Esophagus squamous epithelium (tissue), 5 donors: ENCODE data around the gene ISCA2. TPM values are rescaled to one million over a fixed set of nuclear protein-coding genes. Genes with fewer than 3 reads are reported as not detected.

Source experiments
- DNase-seq: peaks from one replicate; lab custom pipeline; 2025; lab: John Stamatoyannopoulos, UW
- H3K27ac ChIP-seq, 4 donors: fragments of 200-600 bp; sonication (generic); one replicate each; pipeline ENCODE4 v1.5.1; 2016 to 2019; ENCODE audit warnings: mild to moderate bottlenecking in 1 of 4
- H3K27me3 ChIP-seq, 4 donors: fragments of 200-600 bp; sonication (generic); 1 replicate in 3 of 4; 2 replicates in 1 of 4; pipeline versions ENCODE4 v1.5.1 to v1.6.0; 2017 to 2021; ENCODE audit warnings: antibody characterized with exemption in 1 of 4
- H3K36me3 ChIP-seq, 3 donors: fragments of 200-600 bp; sonication (generic); one replicate each; pipeline ENCODE4 v1.5.1; 2016 to 2019
- H3K4me1 ChIP-seq, 3 donors: fragments of 200-600 bp; sonication (generic); one replicate each; pipeline ENCODE4 v1.5.1; 2017 to 2019
- H3K4me3 ChIP-seq, 4 donors: fragments of 200-600 bp; sonication (generic); 1 replicate in 3 of 4; 2 replicates in 1 of 4; pipeline ENCODE4 v1.5.1; 2016 to 2019; ENCODE audit warnings: mild to moderate bottlenecking in 2 of 4, moderate library complexity in 1 of 4
- H3K9me3 ChIP-seq, 3 donors: fragments of 200-600 bp; sonication (generic); one replicate each; pipeline ENCODE4 v1.5.1; 2016 to 2019
- CTCF ChIP-seq, 6 experiments: fragments of 450-650 bp in 4 of 6; fragments of 200-600 bp in 2 of 6; sonication (generic) in 2 of 6; IDR thresholded peaks; one replicate each; pipeline ENCODE4 v1.5.1; 2016 to 2019; ENCODE audit warnings: antibody characterized with exemption in 6 of 6, mild to moderate bottlenecking in 4 of 6, moderate library complexity in 4 of 6
- POLR2A ChIP-seq, 4 donors: fragments of 450-650 bp; IDR thresholded peaks; one replicate each; pipeline ENCODE4 v1.6.1; 2017; ENCODE audit warnings: antibody characterized with exemption in 4 of 4, mild to moderate bottlenecking in 4 of 4, moderate library complexity in 3 of 4
- WGBS, 2 donors: methylation state at CpG; one replicate each; pipeline ENCODE4 v1.1.5; 2018; 5-methylcytosine and 5-hydroxymethylcytosine counted together
- intact Hi-C: fragments of 100-400 bp; cut with DNase I; formaldehyde crosslinking; loops from one replicate; pipeline ENCODE4 v1.15.0; 2022
- total RNA-seq, 4 donors: library from RNA; depleted of rRNA; stranded (reverse); fragments of >200 nt; gene quantifications; one replicate each; pipeline ENCODE4 v1.1.0, GENCODE V29; 2016
- donor health status: DM: yes; HTN: yes; CAD: no.

ISCA2 gene
- total RNA-seq, 4 donors from 2014 or later = 4.6 to 15.1 (median 6.2) TPM

GRCh38 chr14:74475678-74476077 lies 17.9 kb upstream of the ISCA2 start:
- DNase-seq = no peak
- no peak overlapping the region for H3K27ac ChIP-seq
- no peak for TF ChIP-seq CTCF (IDR thresholded peaks at IDR 0.05)
- no peak overlapping the region for H3K4me3 ChIP-seq
- H3K4me1 ChIP-seq = no peaks in the 10 kb centered on the region
- H3K36me3 ChIP-seq = peaks cover 0 to 80% (median 19%) of the 10 kb centered on the region in 3 donors
- H3K27me3 ChIP-seq = no peaks in the 10 kb centered on the region
- 32 to 39% methylated on average over 3 of the region's 3 CpGs for WGBS, 2 donors
- H3K9me3 ChIP-seq = no peaks in the 10 kb centered on the region
- intact Hi-C loops = loop anchor here (10.0 kb wide), 1 partner anchor 121 kb away; no protein-coding TSS in a partner anchor

- no peak for DNase-seq
- TF ChIP-seq POLR2A (IDR thresholded peaks at IDR 0.05) = no peak
- no peak for TF ChIP-seq CTCF (IDR thresholded peaks at IDR 0.05)
- H3K27ac ChIP-seq = no peak overlapping the region
- no peaks in the 10 kb centered on the region for H3K27me3 ChIP-seq
- H3K4me3 ChIP-seq = no peak overlapping the region
- intact Hi-C loops = loop anchor here (10.0 kb wide), 1 partner anchor 121 kb away; no protein-coding TSS in a partner anchor
- 88 to 91% methylated on average over 1 to 4 of the region's 4 CpGs for WGBS, 2 donors
- H3K4me1 ChIP-seq = no peaks in the 10 kb centered on the region
- H3K36me3 ChIP-seq = peaks cover 0 to 85% (median 23%) of the 10 kb centered on the region in 3 donors
- H3K9me3 ChIP-seq = no peaks in the 10 kb centered on the region
Measured at GRCh38 chr14:74476107-74476506, 17.5 kb upstream of the ISCA2 start.

GRCh38 chr14:74476607-74477006 lies 17.0 kb upstream of the ISCA2 start:
- Histone ChIP-seq H3K4me3 (no peak overlapping the region), H3K4me1 (no peaks in the 10 kb centered on the region), H3K27me3 (no peaks in the 10 kb centered on the region), H3K9me3 (no peaks in the 10 kb centered on the region), H3K27ac (no peak overlapping the region), H3K36me3 (peaks cover 0 to 90% (median 25%) of the 10 kb centered on the region in 3 donors)
- 80 to 84% methylated on average over 3 of the region's 3 CpGs for WGBS, 2 donors
- intact Hi-C loops = loop anchor here (10.0 kb wide), 1 partner anchor 122 kb away; no protein-coding TSS in a partner anchor
- TF ChIP-seq POLR2A (IDR thresholded peaks at IDR 0.05) = no peak
- no peak for TF ChIP-seq CTCF (IDR thresholded peaks at IDR 0.05)
- no peak for DNase-seq

GRCh38 chr14:74478996-74479635 lies 14.4 kb upstream of the ISCA2 start:
- H3K9me3 ChIP-seq = no peaks in the 10 kb centered on the region
- DNase-seq = no peak
- H3K27me3 ChIP-seq = no peaks in the 10 kb centered on the region
- H3K4me1 ChIP-seq = no peaks in the 10 kb centered on the region
- peaks cover 0 to 96% (median 38%) of the 10 kb centered on the region in 3 donors for H3K36me3 ChIP-seq
- no peak overlapping the region for H3K27ac ChIP-seq
- TF ChIP-seq POLR2A (IDR thresholded peaks at IDR 0.05) (no peak), CTCF (IDR thresholded peaks at IDR 0.05) (peak; percentile 28 to 62 (median 42))
- intact Hi-C loops = loop anchor here (10.0 kb wide), 1 partner anchor 124 kb away; no protein-coding TSS in a partner anchor
- no peak overlapping the region for H3K4me3 ChIP-seq
- 92 to 95% methylated on average over 2 of the region's 2 CpGs for WGBS, 2 donors

GRCh38 chr14:74480046-74480445 lies 13.5 kb upstream of the ISCA2 start:
- H3K9me3 ChIP-seq = no peaks in the 10 kb centered on the region
- intact Hi-C loops = no loop called here
- no peaks in the 10 kb centered on the region for H3K27me3 ChIP-seq
- DNase-seq = no peak
- TF ChIP-seq POLR2A (IDR thresholded peaks at IDR 0.05) (no peak), CTCF (IDR thresholded peaks at IDR 0.05) (no peak)
- H3K4me1 ChIP-seq = no peaks in the 10 kb centered on the region
- WGBS, 2 donors = 84 to 87% methylated on average over 4 of the region's 4 CpGs
- H3K27ac ChIP-seq = no peak overlapping the region
- H3K36me3 ChIP-seq = peaks cover 0 to 96% (median 44%) of the 10 kb centered on the region in 3 donors
- H3K4me3 ChIP-seq = no peak overlapping the region
